DMS 273 treated with DMSO at 0.1 percent for 48 hours (cell line): ENCODE results near the gene SEMA6B.
A peak's percentile ranks its signal among the peaks of the same experiment; 100 is the strongest.

Experiments
- DNase-seq: peaks from one replicate; lab custom pipeline; 2025; lab: John Stamatoyannopoulos, UW

Gene SEMA6B

DNA sequence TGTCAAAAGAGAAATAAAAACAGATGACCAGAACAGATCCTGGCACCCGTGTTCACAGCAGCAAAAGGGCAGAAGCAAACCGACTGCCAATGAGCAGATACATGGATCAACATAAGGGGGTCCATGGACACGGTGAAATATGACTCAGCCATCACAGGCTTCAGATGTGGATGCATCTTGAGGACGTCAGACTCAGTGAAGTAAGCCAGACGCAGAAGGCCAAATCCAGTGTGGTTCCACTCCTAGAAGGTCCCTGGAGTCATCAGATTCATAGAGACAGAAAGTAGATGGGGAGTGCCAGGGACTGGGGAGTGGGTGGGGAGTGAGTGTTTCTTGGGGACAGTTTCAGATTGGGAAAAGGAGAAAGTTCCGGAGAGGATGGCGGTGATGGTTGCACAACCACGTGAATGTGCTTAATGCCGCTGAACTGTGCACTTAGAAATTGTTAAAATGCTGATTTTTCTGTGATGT is 28.8 kb upstream of the SEMA6B start:
- no peak for DNase-seq

DNA sequence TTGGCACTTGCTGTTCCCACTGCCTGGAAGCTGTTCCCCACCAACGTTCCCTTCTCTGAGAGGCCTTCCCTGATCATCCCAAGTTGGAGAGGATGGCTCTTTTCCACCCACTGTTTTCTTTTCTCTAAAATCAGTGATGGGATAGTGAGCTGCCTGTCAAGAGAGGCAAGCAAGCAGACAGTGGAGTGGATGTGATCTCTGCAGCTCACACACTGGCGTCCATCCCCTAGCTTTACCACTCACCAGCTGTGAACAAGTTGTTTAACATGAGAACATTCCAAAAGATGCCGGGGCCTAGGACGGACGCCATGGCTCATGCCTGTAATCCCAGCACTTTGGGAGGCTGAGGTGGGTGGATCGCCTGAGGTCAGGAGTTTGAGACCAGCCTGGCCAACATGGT is 28.0 kb upstream of the SEMA6B start:
- no peak for DNase-seq

DNA sequence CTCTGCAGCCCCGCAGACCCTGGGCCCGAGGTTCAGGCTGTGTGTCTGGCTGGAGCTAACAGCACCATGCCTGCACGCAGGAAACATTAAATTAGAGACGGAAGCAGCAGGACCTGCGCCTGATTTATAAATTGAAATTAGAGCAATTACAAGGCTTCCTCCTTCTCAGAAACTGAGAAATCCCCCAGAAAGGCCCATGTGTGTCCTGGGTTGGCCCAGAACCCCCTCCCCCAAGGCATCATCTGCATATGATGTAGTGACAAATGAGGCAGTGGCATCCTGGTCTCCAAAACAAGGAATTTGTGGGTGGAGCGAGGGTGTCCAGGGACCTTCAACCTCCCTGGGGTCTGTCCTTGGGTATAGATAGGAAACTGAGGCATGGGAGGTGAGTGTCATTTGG is 27.2 kb upstream of the SEMA6B start:
- no peak for DNase-seq

DNA sequence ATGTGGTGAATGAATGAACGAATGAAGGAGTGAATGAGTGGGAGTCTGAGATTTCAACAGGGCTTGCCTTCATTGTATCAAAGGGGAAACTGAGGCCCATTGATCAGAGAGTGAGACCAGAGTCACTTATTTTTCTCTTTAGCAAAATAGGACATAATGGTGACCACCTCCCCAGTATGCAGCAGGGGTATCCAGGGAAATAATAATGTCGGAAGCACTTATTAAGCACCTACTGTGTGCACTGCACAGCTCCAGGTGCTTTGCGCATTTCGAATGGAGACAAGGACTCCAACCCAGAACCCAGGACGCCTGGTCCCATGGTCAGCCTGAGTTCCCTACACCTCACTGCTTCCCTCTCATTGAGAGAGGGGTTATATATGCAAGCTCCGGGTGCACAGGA is 26.8 kb upstream of the SEMA6B start:
- DNase-seq = no peak

DNA sequence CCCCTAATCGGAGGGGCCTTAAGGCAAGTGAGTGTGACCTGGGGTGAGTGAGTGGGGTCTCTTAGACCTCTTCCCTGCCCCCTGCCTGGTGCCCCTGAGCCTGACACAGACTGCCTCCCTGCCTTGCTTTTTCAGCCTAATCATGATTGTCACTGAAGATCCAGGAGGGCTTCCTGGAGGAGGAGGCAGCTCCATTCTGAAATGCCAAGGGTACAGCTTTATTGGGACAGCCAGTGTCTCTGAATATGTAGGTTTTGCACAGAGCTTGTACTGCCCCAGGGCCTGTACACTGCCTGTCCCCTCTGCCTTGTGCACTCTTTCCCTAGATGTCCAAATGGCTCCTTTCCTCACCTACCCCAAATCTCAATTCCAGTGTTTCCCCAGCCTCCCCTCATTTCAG is 26.1 kb upstream of the SEMA6B start:
- DNase-seq = no peak

DNA sequence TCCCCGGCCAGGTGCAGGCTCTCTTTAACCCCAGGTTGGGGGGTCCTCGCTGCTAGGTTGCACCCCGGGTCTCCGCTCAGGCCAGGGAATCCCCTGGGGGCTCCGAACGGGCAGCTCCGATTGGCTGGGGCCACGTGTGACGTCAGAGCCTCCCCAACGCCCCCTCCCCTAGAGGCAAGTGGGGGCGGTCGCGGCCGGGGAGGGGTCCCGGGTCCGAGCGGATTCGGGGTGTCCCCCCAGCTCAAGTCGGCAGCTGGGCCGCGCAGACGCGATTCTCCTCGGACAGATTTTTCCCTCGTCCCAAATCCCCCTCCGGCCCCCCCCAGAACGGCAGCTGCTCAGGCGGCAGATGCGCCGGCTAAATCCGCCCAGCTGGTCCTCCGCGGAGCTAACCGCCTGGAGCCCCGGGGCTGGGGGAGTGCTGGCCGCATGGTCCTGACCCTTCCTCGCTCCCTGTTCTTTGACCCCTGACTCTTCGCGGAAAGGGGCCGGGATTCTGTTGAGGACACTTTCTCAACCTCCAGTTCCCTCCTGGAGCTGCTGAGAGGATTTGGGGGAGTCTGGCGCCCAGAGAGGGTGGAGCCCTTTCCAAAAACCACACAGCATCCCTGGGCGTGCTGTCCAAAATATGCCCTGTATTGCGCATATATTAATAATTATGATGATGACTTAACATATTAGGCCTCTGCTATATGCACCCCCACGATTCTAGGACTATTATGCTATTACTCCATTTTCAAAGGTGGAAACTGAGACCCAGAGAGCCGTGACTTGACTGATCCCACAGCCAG is 25.4 kb upstream of the SEMA6B start:
- DNase-seq = peak; percentile 46

DNA sequence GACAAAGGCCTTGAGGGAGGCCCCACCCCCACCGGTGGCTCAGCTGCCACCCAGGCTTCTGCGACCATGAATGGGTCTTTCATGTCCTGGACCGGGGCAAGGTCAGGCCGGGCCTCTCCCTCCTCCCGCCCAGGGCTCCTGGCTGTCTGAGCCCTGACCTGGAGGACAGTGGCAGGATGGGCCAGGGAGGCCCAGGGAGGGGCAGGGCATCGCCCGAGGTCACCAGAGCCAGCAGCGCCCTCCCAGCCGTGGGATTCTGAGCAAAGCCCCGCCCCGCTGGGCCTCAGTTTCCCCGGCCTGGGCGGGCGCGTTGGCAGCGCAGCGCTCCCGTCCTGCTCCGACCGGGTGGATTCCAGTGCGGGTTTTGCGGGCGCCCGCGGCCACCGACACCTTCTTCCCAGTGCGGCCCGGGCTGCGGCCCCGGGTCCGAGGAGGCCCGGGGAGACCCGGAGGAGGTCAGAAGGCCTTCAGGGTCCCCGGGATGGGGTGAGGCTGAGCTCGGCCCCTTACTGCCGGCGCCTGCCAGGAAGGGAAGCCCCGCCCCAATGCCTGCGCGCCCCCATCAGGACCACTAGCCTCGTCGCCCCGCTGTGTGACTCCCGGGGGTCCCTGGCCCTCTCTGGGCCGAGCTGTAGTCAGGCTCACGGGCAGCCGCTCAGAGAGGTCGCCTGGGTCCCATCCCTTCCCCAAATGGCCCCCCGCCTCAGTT is 24.6 kb upstream of the SEMA6B start:
- no peak for DNase-seq

DNA sequence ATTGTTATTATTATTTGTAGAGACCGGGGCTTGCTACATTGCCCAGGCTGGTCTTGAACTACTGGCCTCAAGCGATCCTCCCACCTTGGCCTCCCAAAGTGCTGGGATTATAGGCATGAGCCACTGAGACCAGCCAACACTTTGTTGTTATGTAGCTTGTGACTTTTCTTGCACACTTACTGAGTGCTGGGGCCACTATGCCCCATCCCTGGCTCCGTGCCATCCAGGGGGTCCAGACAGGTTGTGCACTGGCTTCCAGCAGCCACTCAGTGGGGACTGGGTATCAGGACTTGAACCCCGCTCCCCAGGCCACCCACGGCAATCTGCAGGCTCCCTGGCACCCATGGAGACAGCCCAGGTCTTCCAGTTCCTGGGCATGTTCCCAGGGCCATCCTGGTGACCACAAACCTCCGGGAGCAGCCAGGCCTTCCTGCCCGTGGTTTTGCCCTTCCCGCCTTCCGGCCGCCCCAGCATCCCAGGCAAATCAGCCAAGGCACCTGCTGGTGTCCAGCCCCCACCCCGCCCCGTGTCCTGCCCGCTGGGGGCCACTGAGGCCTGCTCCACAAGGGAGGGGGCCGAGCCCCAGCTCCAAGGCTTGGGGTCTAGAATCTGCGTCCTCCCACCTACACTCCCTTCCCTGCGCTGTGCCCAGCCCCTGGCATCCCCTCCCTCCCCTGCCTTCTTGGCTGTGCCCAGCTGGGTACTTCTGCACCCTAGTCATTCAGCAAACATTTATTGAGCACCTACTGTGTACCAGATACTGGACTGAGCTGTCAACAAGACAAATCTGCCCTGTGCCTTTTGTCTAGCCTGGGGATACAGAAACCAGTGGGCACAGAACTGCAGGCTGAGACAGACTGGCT is 23.7 kb upstream of the SEMA6B start:
- no peak for DNase-seq

DNA sequence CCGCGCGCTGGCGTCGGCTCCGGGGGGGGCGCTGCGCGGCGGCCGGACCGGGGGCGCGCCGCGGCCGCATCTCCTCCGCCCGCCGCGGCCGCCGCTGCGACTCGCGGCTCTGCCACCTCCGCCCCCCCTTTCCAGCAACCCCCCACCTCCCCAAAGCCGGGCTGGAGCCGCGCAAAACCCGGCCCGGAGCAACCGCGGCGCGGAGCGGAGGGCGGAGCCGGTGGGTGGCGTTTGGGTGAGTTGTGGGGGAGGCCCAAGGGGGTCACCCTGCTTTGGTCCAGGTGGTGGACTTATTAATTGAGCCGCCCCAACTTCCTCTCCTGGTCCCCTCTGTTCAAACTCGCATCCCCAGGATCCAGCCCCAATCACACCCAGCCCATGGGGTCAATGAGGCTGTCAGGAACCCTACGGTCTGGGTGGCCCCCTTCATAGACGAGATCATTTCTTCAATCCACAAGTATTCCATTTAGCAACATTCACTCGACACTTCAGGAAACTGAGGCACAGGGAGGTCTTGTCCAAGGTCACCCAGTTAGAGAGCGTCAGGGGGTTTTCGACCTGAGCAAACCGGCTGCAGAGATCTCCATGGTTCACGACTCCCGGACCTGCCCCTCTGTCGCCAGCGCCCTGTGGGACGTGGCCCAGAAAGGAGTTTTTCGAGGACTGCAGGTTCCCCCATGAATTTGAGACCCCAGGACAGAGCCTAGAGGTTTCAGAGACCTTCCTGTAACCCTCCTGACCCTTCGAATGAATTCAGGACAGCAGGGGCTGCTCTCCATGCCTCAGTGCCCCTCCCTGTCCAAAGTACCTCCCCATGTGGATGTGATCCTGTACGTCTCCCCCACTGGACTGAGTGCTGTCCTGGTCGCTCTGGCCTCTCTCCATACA is 22.4 kb upstream of the SEMA6B start:
- no peak for DNase-seq

DNA sequence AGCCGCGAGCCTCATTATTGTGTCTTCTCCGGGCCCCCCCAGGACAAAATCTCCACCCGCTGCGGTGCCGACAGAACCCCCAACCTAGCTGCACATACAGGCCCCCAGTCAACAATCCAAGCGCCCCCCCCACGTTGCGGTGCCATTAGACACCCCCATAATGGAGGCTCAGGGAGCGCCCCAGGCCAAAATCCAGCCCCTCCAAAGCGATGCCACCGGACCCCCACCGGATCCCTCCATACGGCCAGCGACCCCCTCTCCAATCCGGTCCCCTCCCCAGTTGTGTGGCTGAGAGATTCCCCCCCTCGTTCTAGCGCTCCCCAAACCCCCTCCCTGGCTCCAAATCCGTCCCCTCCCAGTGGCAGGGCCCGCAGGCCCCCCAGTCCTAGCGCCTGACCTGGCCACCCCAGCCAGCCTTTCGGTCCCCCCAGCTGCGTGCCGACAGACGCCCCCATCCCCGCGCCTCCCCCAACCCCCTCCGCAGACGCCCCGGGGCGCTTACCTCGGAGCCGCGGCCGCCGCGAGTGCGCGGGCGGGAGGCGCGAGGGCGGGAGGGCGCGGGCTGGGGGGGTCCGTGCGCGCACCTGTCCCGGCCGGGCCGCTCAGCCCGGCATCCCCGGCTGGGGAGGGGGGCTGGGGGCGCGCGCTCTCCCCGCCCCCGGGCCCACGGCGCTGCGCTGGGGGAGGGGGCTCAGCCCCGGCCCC is 21.6 kb upstream of the SEMA6B start:
- no peak for DNase-seq

DNA sequence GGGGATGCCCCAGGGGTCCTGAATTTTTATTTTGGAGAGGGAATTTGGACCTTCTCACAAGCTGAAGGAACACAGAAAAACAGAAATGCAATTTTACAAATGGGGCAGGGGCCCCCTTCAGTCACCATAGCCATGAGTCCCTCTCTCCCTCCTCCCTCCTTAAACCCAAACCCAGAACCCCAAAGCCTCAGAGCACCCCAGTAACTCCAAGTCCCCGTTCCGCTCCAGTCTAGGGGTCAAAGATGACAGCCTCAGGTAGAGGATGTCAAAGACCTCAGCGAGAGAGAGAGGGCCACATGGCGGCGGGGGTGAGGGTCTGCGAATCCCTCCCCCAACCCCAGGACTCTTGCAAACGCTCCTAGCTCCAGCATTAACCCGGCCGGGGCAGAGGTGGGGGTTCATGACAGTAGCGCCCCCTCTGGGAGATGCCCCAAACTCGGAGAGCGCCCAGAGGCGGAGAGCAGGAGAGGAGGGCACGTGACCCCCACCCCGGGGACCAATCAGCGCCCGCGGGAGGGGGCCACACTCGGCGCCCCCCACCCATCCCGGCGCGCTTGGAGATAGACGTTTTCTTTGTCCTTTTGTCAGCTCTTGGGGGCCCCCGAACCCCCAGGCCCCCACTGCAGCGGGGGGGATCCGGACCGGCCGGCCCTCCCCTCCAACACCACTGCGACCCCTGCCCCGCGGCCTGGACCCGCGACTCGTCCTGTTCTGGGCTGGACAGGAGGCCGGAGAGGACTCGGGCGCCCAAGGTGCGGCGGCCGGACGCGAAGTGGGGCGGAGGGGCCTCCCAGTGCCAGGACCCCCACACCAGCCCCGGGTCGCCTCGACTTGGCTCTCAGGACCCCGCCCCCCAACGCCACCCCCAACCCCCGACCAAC is 20.8 kb upstream of the SEMA6B start:
- DNase-seq = no peak

DNA sequence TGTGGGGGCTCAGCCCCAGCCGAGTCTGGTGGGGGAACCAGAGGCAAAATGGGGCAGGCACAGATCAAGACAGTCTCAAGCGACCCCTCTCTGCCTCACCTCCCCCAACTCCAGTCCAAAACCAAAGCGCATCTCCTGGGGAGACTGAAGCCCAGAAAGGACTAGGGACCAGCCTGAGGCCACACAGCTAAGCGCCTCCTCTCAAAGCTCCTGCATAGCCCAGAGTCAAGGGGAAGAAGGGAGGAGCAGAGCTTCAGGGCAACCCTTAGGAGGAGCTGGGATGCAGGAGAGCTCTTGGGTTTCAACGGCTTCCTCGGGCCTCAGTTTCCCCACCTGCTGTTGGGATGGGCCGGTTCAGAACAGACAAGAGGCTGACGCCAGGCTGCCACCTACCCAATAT is 19.9 kb upstream of the SEMA6B start:
- DNase-seq = no peak

DNA sequence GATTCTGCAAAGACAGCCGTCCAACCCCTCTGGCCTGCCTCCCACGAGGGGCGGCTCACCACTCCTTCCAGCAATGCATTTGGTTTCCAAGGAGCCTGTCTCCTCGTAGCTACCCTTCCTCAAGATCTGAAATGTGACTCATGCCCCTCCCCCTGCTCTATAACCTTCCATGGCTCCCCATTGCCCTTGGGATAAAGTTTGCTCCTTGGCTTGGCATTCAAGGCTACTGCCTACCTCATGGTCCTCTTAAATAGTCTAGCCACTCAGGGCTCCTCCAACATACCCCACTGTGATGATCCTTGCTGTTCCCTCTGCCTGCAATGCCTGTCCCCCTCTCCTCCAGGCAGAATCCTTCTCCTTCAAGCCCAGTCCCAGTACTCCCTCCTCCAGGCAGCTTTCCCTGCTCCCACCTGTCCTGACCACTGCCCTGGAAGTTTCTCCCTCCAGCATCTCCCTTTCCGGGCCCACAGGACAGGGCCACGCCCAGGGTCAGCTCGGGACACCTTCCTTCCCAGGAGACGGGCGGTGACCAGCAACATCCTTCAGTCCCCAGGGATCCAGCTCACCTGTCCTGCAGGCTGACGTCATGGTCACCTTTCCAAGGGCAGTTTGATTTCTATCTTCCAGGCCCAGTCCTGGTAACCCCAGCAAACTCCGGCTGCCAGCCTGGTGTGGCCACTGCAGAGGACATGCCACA is 19.2 kb upstream of the SEMA6B start:
- no peak for DNase-seq

DNA sequence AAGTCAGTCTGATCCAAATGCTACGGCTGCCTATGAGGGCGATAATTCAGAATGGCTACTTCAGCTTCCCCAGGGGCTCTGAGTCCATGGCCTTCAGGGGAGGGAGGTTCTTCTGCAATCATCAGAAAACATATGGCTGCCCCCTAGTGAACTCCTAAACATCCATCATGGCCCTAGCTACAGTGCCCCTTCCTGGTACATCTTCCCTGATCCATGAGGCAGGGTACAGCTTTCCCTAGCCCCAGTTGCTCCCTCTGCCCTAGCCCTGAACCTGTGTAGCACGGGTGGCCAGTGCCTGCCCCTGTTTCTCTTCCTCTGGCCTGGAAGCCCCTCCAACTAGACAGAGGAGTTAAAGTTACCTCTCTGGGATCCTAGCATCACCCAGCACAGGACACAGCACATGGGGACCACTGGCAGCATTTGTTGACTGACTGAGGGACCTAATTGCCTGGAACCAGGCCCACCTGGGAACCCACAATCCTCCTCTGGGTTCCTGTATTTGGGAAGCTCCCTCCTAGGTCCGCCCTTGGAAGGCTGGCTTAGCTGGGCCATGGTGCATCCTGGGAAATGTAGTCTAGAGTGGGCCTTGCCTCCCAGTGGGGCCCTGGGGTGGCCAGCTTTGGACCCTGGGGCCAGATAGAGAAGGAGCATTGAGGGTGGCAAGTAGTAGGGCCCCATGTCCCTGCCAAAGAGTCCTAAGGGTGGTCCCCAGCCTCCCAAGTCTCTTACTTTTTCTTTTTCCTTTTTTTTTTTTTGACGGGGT is 17.7 kb upstream of the SEMA6B start:
- no peak for DNase-seq

DNA sequence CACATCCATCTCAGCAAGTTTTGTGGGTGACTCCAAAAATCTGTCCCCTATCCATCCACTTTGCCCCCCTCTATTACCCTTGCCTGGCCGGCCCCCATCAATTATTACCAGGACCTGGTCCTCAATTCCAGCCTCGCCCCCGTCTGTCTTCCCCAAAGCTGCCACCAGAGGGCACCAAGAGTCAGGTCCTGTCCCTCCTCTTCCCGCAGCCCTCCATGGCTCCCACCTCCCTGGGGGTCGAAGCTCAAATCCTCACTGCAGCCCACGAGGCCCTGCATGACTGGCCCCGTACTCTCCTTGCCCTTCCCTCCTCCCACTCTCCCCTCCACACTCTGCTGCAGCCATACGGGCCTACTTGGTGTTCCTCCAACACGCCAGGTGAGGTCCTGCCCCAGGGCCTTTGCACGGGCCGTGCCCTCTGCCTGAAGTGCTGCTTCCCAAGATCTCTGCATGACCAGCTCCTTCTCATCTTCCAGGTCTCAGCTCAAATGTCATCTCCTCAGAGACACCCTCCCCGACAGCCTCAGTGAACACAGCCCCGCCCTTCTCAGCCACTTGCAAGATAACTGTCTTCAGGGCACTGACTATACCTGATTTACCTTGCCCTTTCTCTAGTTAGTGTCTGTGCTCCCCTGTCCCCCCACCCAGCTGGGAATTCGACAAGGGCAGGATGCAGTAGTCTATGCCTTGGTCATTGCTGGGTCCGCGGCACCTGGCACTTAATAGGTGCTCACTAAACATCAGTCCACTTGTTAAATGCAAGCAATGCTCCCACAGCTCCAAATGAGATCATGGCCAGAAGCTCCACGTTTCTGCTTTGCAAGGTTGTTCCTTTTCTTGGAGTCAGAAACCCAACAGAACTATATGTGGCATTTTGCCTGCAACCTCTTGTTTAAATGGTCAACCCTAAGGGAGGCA is 16.8 kb upstream of the SEMA6B start:
- no peak for DNase-seq

DNA sequence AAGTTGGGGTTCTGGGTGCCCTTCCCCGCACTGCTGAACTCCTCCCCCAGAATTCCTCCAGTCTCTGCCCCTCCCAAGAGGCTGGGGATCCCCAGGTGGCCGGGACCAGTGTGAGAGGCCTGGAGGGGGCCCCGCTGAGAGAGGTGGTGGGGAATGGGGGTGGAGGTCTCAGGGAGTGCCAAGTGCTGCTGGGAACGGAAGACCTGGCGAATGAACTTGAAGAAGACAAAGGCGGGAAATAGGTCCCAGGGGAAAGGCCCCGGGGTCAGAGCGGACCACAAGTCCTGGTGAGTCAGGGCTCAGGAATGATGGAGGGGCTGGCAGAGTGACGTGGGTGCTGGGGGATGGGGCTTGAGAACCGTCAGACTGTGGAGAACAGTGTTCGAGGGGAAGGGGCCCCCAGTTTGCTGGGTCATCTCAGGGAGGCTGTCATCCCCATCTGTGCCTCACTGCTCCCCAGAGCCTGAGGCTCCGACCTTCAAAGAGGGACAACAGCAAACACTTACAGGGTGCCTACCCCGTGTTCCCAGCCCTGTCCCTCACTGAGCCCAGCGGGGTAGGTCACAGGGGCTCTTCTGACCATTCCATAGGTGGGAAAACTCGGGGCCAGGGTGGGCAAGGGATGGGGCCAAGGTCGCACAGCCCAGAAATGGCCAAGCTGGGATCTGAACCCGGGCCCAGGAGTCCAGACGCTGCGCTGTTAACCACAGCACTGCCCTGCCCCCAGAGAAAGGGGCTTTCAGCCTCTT is 16.0 kb upstream of the SEMA6B start:
- no peak for DNase-seq

DNA sequence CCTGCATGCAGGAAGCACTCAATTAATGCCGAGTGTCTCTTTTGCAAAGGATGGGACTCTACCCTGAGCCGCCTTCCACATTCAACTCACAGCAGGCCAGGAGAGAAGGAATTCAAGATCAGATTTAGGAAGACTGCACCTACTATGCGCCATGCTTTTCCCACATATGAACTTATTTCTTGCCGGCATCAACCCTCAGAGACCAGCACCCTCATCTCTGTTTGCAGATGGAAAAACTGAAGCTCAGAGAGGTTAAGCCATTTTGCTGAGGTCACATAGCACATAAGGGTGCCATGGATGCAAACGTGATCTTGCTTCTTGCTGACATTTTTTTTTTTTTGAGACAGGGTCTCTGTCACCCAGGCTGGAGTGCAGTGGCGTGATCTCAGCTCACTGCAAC is 14.2 kb upstream of the SEMA6B start:
- no peak for DNase-seq
